Endothelial cell of umbilical vein (primary cell): ENCODE results near the gene BMP8B. TPM values are rescaled to one million over a fixed set of nuclear protein-coding genes. Genes with fewer than 3 reads are reported as not detected.

Source experiments
- BruUV-seq: library from RNA; stranded (reverse); fragments of 400-500 nt; replicated peaks from 2 replicates; lab custom pipeline; 2021; lab: Mats Ljungman, UMichigan
- CTCF ChIA-PET: fragments of 300-600, 350-600 bp; sonication (Branson Sonifier 250); formaldehyde crosslinking; loops from one replicate; lab custom pipeline; 2021; ENCODE audit warnings: antibody characterized with exemption, inconsistent platforms; lab: Charles Lee
- POLR2A ChIA-PET: fragments of 300-600, 350-600 bp; sonication (Branson Sonifier 250); formaldehyde crosslinking; loops from one replicate; lab custom pipeline; 2021; ENCODE audit warnings: antibody characterized with exemption, inconsistent platforms; lab: Charles Lee
- DNase-seq: peaks from one replicate; pipeline ENCODE4 v3.0.0-alpha.2; 2011; ENCODE audit warnings: low read depth, low spot score
- FAIRE-seq: peaks from 2 replicates; lab custom pipeline; 2011; peaks lifted over from hg19 to GRCh38; lab: Jason Lieb, UNC
- H2AFZ ChIP-seq: 2 replicates; pipeline ENCODE4 v1.6.0; 2012; ENCODE audit warnings: low read depth, low read length, control low read depth, inconsistent platforms
- H3K27ac ChIP-seq: 2 replicates; pipeline ENCODE4 v1.5.1; 2011; ENCODE audit warnings: low read depth, mild to moderate bottlenecking, control low read depth, low read length, moderate library complexity; ENCODE audit not compliant: insufficient read depth
- H3K27me3 ChIP-seq, 2 experiments: 2 replicates each; pipeline versions ENCODE4 v1.6.0 to v1.6.1; 2011; ENCODE audit warnings: low read length in 2 of 2, mixed read lengths in 1 of 2; ENCODE audit not compliant: control insufficient read depth in 2 of 2, insufficient read depth in 2 of 2
- H3K36me3 ChIP-seq, 2 experiments: 2 replicates in 1 of 2; 3 replicates in 1 of 2; pipeline ENCODE4 v1.5.1; 2011; ENCODE audit warnings: low read length in 2 of 2, mild to moderate bottlenecking in 1 of 2, moderate library complexity in 1 of 2; ENCODE audit not compliant: control insufficient read depth in 2 of 2, insufficient read depth in 2 of 2; ENCODE audit errors: extremely low read depth in 1 of 2
- H3K4me1 ChIP-seq: 3 replicates; pipeline ENCODE4 v1.5.1; 2011; ENCODE audit warnings: mild to moderate bottlenecking, low read length; ENCODE audit not compliant: control insufficient read depth, insufficient read depth; ENCODE audit errors: extremely low read depth
- H3K4me2 ChIP-seq: 2 replicates; pipeline ENCODE4 v1.6.1; 2011; ENCODE audit warnings: low read length, control low read depth, mixed read lengths; ENCODE audit not compliant: insufficient read depth
- H3K4me3 ChIP-seq, 3 experiments: fragments of 200-600 bp in 1 of 3; sonication (generic), shearing (Covaris generic) in 1 of 3; replicated peaks in 1 of 3; 2 replicates each; pipeline ENCODE4 v1.5.1; 2011 to 2016; ENCODE audit warnings: control low read depth in 3 of 3, low read length in 3 of 3, mild to moderate bottlenecking in 2 of 3, inconsistent platforms in 1 of 3, low read depth in 1 of 3, moderate library complexity in 1 of 3; ENCODE audit not compliant: insufficient read depth in 1 of 3
- H3K79me2 ChIP-seq: 2 replicates; pipeline ENCODE4 v1.6.0; 2012; ENCODE audit warnings: low read length, inconsistent platforms; ENCODE audit not compliant: control insufficient read depth, insufficient read depth
- H3K9ac ChIP-seq: replicated peaks from 2 replicates; pipeline ENCODE3; 2011; ENCODE audit warnings: low read length, control low read depth; ENCODE audit not compliant: insufficient read depth; ENCODE audit errors: extremely low read depth
- H3K9me1 ChIP-seq: replicated peaks from 3 replicates; pipeline ENCODE4 v1.6.0; 2011; ENCODE audit warnings: mild to moderate bottlenecking, low read length; ENCODE audit not compliant: control insufficient read depth, insufficient read depth; ENCODE audit errors: extremely low read depth
- H3K9me3 ChIP-seq: replicated peaks from 2 replicates; pipeline ENCODE4 v1.5.1; 2012; ENCODE audit warnings: low read length, inconsistent platforms; ENCODE audit not compliant: control insufficient read depth, insufficient read depth
- H4K20me1 ChIP-seq: replicated peaks from 2 replicates; pipeline ENCODE3; 2011; ENCODE audit warnings: mild to moderate bottlenecking, low read length; ENCODE audit not compliant: control insufficient read depth, insufficient read depth; ENCODE audit errors: extremely low read depth
- EZH2 ChIP-seq: IDR thresholded peaks from 2 replicates; pipeline ENCODE4 v1.6.1; 2012; ENCODE audit warnings: borderline replicate concordance, low read depth, mild to moderate bottlenecking, moderate library complexity, low read length, inconsistent platforms; ENCODE audit not compliant: severe bottlenecking
- FOS ChIP-seq: IDR thresholded peaks from 2 replicates; pipeline ENCODE4 v1.6.1; 2011; ENCODE audit warnings: mild to moderate bottlenecking, low read length, moderate library complexity, borderline replicate concordance; ENCODE audit not compliant: insufficient read depth
- GATA2 ChIP-seq: IDR thresholded peaks from 2 replicates; pipeline ENCODE4 v1.7.0; 2011; ENCODE audit warnings: low read depth, mild to moderate bottlenecking, moderate library complexity, mixed read lengths, low read length; ENCODE audit not compliant: insufficient read length, insufficient read depth
- JUN ChIP-seq: IDR thresholded peaks from 2 replicates; pipeline ENCODE4 v1.6.1; 2011; ENCODE audit warnings: borderline replicate concordance, low read depth; ENCODE audit not compliant: insufficient read length, insufficient read depth
- MAX ChIP-seq: IDR thresholded peaks from 2 replicates; pipeline ENCODE4 v1.6.1; 2011; ENCODE audit not compliant: insufficient read depth, insufficient read length
- MYC ChIP-seq: IDR thresholded peaks from one replicate; pipeline ENCODE4 v1.6.1; 2011; ENCODE audit warnings: mild to moderate bottlenecking, low read depth, low read length
- POLR2A ChIP-seq: IDR thresholded peaks from 2 replicates; pipeline ENCODE4 v1.6.1; 2012; ENCODE audit warnings: low read depth, mild to moderate bottlenecking, control low read depth, low read length
- POLR2AphosphoS5 ChIP-seq: IDR thresholded peaks from 2 replicates; pipeline ENCODE4 v1.6.1; 2012; ENCODE audit warnings: low read depth, mild to moderate bottlenecking, control low read depth, low read length, moderate library complexity; ENCODE audit not compliant: insufficient read depth
- dilution Hi-C: fragments of 300-500 bp; cut with MboI; formaldehyde crosslinking; loops from one replicate; pipeline ENCODE4 v1.15.0; 2019; ENCODE audit warnings: low sequenced_read_pairs; ENCODE audit not compliant: extremely low pct_ligation_motif_present
- intact Hi-C: fragments of 100-400 bp; cut with micrococcal nuclease; formaldehyde crosslinking; loops from one replicate; pipeline ENCODE4 v1.10.0; 2022
- polyA plus RNA-seq, 4 experiments: library from polyadenylated mRNA; depleted of rRNA in 3 of 4; stranded (reverse) in 3 of 4; unstranded in 1 of 4; fragments of >200 nt; gene quantifications; 2 replicates each; pipeline versions ENCODE4 v1.2.1 to v1.2.3, GENCODE V29; 2011 to 2012; ENCODE audit warnings: missing spikeins in 1 of 4
- total RNA-seq: library from RNA; stranded (reverse); gene quantifications from 2 replicates; pipeline ENCODE4 v1.2.3, GENCODE V29; 2021
- TF ChIP-seq, protein P1 (sequence below), 2 donors: IDR thresholded peaks; 1 replicate in 1 of 2; 2 replicates in 1 of 2; pipeline ENCODE4 v1.5.1; 2011; ENCODE audit warnings: low read length in 2 of 2, mild to moderate bottlenecking in 2 of 2, moderate library complexity in 2 of 2, control low read depth in 1 of 2, inconsistent platforms in 1 of 2, low read depth in 1 of 2; ENCODE audit not compliant: insufficient read depth in 1 of 2; ENCODE audit errors: extremely low read depth in 1 of 2

Gene BMP8B
- total and polyA plus RNA-seq, 2 donors (not counting 3 experiments of a cell fraction or from before 2014, with no cell fraction given) = 0.07 TPM; not detected in 1

DNA sequence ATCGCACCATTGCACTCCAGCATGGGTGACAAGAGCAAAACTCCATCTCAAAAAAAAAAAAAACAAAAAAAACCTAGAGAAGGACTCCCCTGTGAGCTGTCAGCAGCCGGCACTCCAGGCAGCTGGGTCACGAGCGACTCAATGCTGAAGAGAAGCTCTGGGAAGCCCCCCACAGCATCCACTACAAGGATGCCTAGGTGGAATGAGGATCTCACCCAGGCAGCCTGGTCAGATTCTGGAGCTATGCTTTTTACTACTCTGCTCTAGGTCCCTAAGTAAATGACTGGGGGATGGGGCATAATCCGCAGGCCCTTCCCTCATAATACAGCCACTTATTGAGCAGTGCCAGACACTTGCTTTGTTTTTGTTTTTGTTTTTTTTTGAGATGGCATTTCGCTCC lies 6.6 kb downstream of the BMP8B start:
- no peaks in the 10 kb centered on the region for H4K20me1 ChIP-seq
- no peaks in the 10 kb centered on the region for H3K36me3 ChIP-seq
- FAIRE-seq (no peak), DNase-seq (no peak)
- H2AFZ ChIP-seq = no peak overlapping the region
- H3K4me1 ChIP-seq = no peaks in the 10 kb centered on the region
- no peak overlapping the region for H3K27ac ChIP-seq
- H3K79me2 ChIP-seq = no peaks in the 10 kb centered on the region
- H3K9me1 ChIP-seq = no peaks in the 10 kb centered on the region
- peaks cover 3 to 7% of the 10 kb centered on the region in 2 experiments for H3K27me3 ChIP-seq
- H3K4me3 ChIP-seq = no peak overlapping the region
- ChIA-PET POLR2A (interaction anchor here (0.7 kb wide), 1 partner anchor 192 kb away, joined by 3 read pairs; no protein-coding TSS in a partner anchor), CTCF (interaction anchor here (0.9 to 1.0 kb wide), 2 partner anchors 18 to 120 kb away, joined by 3 read pairs; no protein-coding TSS in a partner anchor)
- H3K9me3 ChIP-seq = no peaks in the 10 kb centered on the region
- intact Hi-C loops (no loop called here), dilution Hi-C loops (no loop called here)
- no peak overlapping the region for H3K4me2 ChIP-seq
- no peak overlapping the region for H3K9ac ChIP-seq
- TF ChIP-seq FOS (no peak), MAX (no peak), MYC (no peak), POLR2A (no peak), POLR2AphosphoS5 (no peak), GATA2 (no peak), JUN (no peak), EZH2 (no peak)
- TF ChIP-seq, protein P1, sequence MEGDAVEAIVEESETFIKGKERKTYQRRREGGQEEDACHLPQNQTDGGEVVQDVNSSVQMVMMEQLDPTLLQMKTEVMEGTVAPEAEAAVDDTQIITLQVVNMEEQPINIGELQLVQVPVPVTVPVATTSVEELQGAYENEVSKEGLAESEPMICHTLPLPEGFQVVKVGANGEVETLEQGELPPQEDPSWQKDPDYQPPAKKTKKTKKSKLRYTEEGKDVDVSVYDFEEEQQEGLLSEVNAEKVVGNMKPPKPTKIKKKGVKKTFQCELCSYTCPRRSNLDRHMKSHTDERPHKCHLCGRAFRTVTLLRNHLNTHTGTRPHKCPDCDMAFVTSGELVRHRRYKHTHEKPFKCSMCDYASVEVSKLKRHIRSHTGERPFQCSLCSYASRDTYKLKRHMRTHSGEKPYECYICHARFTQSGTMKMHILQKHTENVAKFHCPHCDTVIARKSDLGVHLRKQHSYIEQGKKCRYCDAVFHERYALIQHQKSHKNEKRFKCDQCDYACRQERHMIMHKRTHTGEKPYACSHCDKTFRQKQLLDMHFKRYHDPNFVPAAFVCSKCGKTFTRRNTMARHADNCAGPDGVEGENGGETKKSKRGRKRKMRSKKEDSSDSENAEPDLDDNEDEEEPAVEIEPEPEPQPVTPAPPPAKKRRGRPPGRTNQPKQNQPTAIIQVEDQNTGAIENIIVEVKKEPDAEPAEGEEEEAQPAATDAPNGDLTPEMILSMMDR (IDR thresholded peaks at IDR 0.05; ENCODE audit: extremely low read depth in 1 of 2, insufficient read depth in 1 of 2, low read depth in 1 of 2, low read length in 2 of 2) = no peak
- no TSS peak for BruUV-seq
